NCI-H1417 (cell line): Measurements from ENCODE around the gene WSCD2.

Experiments used
- DNase-seq, 3 experiments: peaks; one replicate each; lab custom pipeline; 2025; lab: John Stamatoyannopoulos, UW

WSCD2 gene

GRCh38 chr12:108234158-108234557 lies 105.1 kb downstream of the WSCD2 start:
- DNase-seq, result no peak

DNA sequence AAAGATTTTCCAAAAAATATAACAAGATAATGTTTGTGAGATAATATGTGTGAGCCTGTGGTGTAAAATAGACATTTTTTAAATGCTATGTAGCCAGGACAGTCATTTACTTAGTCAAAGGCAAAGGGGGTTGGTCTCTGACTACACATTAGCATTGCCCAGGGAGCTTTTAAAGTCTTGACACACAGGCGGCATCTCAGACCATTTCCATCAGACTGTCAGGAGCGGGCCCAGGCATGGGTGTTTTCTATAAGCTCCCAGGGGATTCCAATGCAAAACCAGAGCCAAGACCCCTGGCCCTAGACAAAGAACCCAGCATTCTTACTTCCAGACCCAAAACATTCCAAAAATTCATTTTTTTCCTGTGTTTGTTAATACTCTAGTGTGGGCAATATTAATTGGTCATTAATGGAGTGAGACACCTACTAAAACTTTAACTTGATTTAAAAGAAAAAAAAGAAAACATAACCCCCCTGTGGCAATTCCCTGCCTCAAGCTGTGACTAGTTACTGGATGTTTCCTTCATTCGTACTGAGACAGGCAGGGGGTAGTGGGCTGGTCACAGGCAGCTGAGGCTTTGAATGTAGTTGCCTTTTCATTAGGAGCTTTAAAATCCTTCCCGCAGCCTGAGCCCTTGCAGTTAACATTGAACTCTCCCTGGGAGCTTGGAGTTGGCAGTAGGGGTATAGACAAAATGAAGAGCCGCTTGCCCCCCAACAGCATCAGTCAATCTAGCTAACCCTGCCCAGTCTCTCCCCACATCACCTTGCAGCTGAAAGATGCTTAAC lies 106.3 kb downstream of the WSCD2 start:
- no peak for DNase-seq

GRCh38 chr12:108235985-108236263 lies 106.8 kb downstream of the WSCD2 start:
- DNase-seq, result no peak

DNA sequence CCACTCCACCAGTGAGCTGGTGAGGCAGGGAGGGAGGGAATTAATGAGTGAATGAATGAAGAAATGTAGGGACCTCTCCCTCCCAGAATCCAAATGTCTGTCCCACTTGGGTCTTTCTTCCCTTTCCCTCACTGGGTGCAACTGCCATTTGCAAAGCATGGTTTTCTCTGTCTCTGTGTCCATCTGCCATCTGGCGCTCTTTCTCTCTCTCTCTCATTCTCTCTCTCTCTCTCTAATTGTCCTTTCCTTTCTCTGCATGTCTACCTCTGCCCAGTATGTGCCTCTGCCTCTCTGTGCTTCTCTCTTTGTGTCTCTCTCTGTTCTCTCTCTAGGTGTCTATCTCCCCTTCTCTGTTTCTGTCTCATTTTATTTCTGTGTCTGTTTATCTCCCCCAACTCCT lies 107.3 kb downstream of the WSCD2 start:
- no peak for DNase-seq

DNA sequence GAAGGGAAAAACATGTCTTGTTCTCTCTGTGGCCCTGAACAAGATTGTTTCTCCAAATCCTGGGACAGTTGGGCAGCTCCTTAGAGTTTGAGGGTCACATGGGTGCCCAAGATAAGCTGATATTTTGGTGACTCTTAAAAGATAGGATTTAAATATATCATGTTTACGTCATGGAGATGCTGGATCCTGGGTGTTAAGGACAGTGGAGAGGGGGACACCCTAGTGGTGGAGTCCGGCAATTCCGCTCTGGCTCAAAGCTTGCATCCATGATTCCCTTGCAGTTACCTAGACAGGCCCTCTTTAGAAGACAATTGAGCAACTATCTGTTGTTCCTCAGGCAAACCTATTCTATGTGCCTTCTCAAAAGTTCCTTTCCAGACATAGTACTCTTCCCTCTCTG lies 108.2 kb downstream of the WSCD2 start:
- no peak for DNase-seq

DNA sequence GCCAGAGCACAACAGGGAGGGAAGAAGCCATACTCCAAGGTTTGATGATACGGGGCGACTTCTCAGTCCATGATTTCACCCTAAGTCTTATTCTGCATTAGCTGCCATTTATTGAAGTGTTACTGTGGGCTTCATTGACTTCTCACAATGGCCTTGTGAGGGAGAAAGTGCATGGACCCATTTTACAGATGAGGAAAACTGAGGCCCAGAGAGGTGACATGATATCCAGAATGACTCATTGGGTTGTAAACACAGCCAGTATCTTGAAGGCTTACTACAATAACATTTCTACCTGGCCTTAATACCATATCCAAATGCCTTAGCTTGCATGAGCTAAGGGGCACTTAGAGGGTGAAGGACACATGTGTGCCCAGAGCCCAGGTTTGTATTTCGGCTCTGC lies 109.4 kb downstream of the WSCD2 start:
- no peak for DNase-seq

DNA sequence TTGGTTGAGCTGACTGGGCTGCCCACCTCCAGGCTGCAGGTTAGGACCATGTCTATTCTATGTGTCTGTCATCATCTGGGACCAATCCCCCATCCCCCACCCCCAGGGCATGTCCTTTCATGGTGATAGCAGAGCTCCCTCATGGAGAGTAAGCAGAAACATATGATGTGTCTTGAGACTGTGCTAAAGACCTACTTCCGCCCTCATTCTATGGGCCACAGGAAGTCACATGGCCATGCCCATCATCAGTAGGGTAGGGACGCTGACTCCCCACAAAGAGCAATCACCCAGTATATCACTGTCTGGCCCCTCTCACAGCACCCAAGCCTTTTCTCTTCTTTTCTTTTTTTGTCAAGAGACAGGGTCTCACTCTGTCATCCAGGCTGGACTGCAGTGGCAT lies 110.3 kb downstream of the WSCD2 start:
- no peak for DNase-seq

DNA sequence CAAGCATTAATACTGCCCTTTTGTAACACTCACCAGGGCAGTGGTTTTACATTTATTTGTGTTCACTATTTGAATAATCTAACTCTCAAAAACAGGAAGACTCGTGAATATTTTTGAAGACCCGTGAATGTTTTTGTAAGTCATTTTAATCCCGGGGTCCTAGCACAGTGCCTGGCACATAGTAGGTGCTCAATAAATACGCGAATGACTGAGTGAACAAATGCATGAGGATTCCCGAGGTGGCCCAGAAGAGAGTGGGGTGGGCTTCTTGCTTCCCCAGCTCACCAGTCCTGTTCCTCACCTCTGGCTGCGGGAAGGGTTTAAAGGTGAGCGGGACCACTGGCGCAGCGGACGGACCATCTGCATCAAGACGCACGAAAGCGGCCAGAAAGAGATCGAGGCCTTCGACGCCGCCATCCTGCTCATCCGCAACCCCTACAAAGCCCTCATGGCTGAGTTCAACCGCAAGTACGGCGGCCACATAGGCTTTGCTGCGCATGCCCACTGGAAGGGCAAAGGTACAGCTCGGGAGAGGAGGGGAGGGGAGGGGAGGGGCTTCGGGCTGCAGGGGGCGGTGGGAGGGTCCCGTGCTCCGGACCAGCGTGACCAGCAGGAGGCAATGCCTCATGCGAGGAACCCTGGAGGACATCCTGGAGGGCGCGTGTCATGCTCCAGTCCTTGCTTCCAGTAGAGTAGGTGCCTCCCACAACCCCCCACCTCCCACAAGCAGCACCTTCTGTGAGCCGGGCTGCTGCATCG lies 111.1 kb downstream of the WSCD2 start:
- DNase-seq, result no peak

- no peak for DNase-seq
Observed at GRCh38 chr12:108240928-108241327, 111.8 kb downstream of the WSCD2 start.

- DNase-seq, result no peak
Observed at GRCh38 chr12:108241986-108242703, 113.1 kb downstream of the WSCD2 start.

- no peak for DNase-seq
Observed at GRCh38 chr12:108247130-108247529, 118.0 kb downstream of the WSCD2 start.

GRCh38 chr12:108248011-108248410 lies 118.9 kb downstream of the WSCD2 start:
- DNase-seq, result no peak

DNA sequence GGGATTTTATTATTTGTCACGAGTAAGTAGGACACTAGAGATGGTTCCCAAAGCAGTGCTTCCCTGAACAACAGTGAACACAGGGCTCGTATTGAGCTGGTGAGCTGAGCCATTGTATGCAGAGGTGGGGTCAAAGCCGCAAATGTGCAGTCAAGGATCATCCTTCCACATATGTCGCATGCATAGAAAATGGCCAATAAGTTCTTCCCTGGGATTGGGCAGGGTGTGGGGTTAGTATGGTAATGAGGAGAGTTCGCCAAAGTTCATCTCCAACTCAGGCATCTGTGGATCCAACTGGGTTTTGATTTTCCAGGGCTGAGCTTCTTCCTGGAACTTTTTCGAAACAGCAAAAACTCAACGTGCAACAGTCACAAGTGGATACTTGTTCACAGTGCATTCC lies 123.4 kb downstream of the WSCD2 start:
- no peak for DNase-seq

- DNase-seq, result peak in 2 of 3 experiments; percentile 61 to 86
Observed at GRCh38 chr12:108253540-108253939, 124.5 kb downstream of the WSCD2 start.

GRCh38 chr12:108254030-108254429 lies 124.9 kb downstream of the WSCD2 start:
- DNase-seq, result no peak

DNA sequence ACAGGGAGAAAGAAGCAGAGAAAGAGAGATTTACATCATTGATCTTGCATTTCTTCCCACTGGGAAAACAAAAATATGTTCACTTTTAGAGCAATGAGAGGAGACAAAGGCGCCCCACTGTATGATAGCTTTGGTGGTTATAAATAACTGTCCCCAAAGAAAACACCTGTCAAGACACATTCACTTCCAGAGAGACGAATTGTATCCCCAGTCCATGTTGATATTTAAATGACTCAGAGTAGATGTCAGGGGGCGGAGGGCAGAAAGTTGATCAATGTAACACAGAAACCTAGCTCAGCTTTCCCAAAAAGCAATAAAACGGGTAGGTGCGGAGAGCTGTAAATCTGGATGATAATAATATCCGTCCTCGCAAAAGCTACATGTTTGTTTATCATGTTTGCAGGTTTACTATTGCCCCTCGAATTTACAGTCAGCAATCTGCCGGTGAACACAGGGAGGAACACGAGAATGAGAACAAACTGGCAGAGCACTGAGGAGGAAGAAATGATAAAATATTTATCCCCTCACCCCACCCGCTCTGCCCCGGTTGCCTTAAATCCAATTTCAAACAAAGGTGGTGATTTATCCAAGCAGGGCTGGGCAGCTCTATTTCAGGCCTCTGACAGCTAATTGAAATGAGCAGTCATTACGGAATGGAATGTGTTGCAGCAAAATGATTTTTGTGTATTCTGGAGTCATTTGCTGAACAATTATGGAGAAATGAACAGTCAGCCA lies 125.6 kb downstream of the WSCD2 start:
- peak in 1 of 3 experiments; percentile 46 for DNase-seq

DNA sequence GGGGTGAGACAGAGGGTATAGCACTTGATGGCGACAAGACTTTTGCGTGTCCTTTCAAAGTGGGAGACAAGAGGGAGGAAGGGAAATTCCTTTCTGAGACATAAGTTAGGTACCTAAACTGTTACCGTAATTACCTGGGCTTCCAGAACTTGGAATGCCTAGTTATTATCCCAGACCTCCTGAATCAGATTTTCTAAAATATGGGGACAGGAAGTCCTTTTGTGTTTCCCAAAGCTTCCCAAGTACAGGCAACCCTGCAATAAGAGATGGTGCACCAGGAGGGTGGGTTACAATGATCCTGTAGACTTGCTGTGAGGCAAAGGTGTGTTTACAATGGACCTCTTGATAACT lies 126.1 kb downstream of the WSCD2 start:
- peak in 1 of 3 experiments; percentile 41 for DNase-seq

- DNase-seq, result no peak
Observed at GRCh38 chr12:108257004-108257403, 127.9 kb downstream of the WSCD2 start.

DNA sequence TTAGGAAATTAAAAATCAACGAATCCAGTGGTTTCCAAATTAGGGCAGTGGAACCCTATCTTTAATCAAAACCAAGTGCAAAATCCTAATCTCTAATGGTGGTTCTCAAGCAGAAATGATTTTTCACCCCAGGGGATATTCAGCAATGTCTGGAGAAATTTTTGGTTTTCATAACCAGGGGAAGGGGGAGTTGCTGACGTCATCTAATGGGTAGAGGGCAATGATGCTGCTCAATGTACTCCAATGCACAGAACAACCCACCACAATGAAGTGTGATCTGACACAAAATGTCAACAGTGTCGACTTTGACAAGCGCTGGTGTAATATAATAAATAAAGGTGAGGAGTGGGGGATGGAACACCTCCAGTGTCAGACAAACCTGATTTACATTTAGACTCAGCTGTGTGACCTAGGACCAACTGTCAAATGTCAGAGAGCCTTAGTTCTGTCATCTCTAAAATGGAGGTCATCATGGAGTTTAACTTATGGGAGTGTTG lies 128.6 kb downstream of the WSCD2 start:
- DNase-seq, result no peak

GRCh38 chr12:108260039-108260438 lies 131.0 kb downstream of the WSCD2 start:
- DNase-seq, result no peak

DNA sequence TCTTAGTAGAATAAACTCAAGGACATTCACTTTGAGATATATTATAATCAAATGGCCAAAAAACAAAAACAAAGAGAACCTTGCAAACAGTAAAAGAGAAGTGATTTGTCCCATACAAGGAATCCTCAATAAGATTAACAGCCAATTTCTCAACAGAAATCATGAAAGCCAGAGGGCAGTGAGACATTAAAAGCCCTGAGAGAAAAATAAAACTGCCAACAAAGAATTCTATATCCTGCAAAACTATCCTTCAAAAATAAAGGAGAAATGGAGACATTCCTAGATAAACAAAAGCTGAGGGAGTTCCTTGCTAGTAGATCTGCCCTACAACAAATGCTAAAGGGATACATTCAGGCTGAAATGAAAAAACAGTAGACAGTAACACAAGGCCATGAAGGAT lies 131.9 kb downstream of the WSCD2 start:
- no peak for DNase-seq

- no peak for DNase-seq
Observed at GRCh38 chr12:108265505-108265904, 136.4 kb downstream of the WSCD2 start.
